OCI-LY3 (cell line): ENCODE results near the gene LRRC8D.
"Not testable (repeated sequence)": the region's sequence is repeated elsewhere in the genome, so short reads cannot be mapped to it uniquely, and the experiment has no call there.

Experiments
- H2AFZ ChIP-seq: fragments of 200-600, 300-600 bp; shearing (Covaris generic); 2 replicates; pipeline ENCODE4 v1.6.0; 2014; ENCODE audit warnings: antibody characterized with exemption, low read depth, low read length
- H3K27ac ChIP-seq: fragments of 200-600, 300-600 bp; sonication (generic); 2 replicates; pipeline ENCODE4 v1.5.1; 2014; ENCODE audit warnings: mild to moderate bottlenecking, low read length, moderate library complexity, mixed read lengths
- H3K27me3 ChIP-seq: fragments of 200-600, 300-600 bp; sonication (generic); 2 replicates; pipeline ENCODE4 v1.6.1; 2014; ENCODE audit warnings: low read depth, low read length, mixed read lengths
- H3K36me3 ChIP-seq: fragments of 200-600, 300-600 bp; sonication (generic); replicated peaks from 2 replicates; pipeline ENCODE3; 2014; ENCODE audit warnings: low read depth, low read length, mixed read lengths
- H3K4me1 ChIP-seq: fragments of 300-600, 200-600 bp; sonication (generic); 2 replicates; pipeline ENCODE4 v1.6.1; 2014; ENCODE audit warnings: low read length, mixed read lengths
- H3K4me2 ChIP-seq: fragments of 200-600, 300-600 bp; sonication (generic); 2 replicates; pipeline ENCODE4 v1.6.1; 2014; ENCODE audit warnings: low read length, mixed read lengths
- H3K4me3 ChIP-seq: fragments of 300-600, 200-600 bp; sonication (generic); 2 replicates; pipeline ENCODE4 v1.5.1; 2014; ENCODE audit warnings: antibody characterized with exemption, mild to moderate bottlenecking, low read length, moderate library complexity
- H3K79me2 ChIP-seq: fragments of 300-600, 200-600 bp; shearing (Covaris generic); 2 replicates; pipeline ENCODE4 v1.6.1; 2014; ENCODE audit warnings: mild to moderate bottlenecking, low read length, mixed read lengths
- H3K9ac ChIP-seq: fragments of 300-600, 200-600 bp; shearing (Covaris generic); 2 replicates; pipeline ENCODE4 v1.6.0; 2014; ENCODE audit warnings: mild to moderate bottlenecking, low read length, moderate library complexity
- H3K9me3 ChIP-seq: fragments of 200-600, 300-600 bp; shearing (Covaris generic); 2 replicates; pipeline ENCODE4 v1.6.1; 2014; ENCODE audit warnings: low read length, mixed read lengths; ENCODE audit not compliant: insufficient read depth
- H4K20me1 ChIP-seq: fragments of 200-600, 300-600 bp; sonication (generic); 2 replicates; pipeline ENCODE4 v1.6.1; 2016; ENCODE audit warnings: low read length, mixed read lengths; ENCODE audit not compliant: insufficient read depth
- CTCF ChIP-seq: fragments of 200-600, 300-600 bp; sonication (generic); IDR thresholded peaks from 2 replicates; pipeline ENCODE4 v1.5.1; 2014; ENCODE audit warnings: antibody characterized with exemption, low read length, low read depth
- EZH2phosphoT487 ChIP-seq: fragments of 200-600 bp; shearing (Covaris generic); IDR thresholded peaks from 2 replicates; pipeline ENCODE4 v1.6.1; 2018; ENCODE audit warnings: antibody characterized with exemption, mixed run types, low read depth

The LRRC8D gene

GRCh38 chr1:89820422-89821321, at the start of gene LRRC8D:
TSS of gene LRRC8D (plus strand) at chr1:89821032. CDS start at chr1:89933069, 112,037 bp downstream.
- Histone ChIP-seq H3K9me3 (no peaks in the 10 kb centered on the region), H3K27me3 (no peaks in the 10 kb centered on the region), H3K9ac (peak within 1 kb of the TSS; percentile 79), H3K4me2 (peak within 1 kb of the TSS; percentile 91), H3K79me2 (peaks cover 11% of the 10 kb centered on the region), H4K20me1 (no peaks in the 10 kb centered on the region), H3K36me3 (no peaks in the 10 kb centered on the region), H3K4me1 (peaks cover 28% of the 10 kb centered on the region), H2AFZ (peak within 1 kb of the TSS; percentile 79), H3K27ac (peak within 1 kb of the TSS; percentile 47), H3K4me3 (peak within 1 kb of the TSS; percentile 85)
- TF ChIP-seq EZH2phosphoT487 (no peak), CTCF (no peak)

DNA sequence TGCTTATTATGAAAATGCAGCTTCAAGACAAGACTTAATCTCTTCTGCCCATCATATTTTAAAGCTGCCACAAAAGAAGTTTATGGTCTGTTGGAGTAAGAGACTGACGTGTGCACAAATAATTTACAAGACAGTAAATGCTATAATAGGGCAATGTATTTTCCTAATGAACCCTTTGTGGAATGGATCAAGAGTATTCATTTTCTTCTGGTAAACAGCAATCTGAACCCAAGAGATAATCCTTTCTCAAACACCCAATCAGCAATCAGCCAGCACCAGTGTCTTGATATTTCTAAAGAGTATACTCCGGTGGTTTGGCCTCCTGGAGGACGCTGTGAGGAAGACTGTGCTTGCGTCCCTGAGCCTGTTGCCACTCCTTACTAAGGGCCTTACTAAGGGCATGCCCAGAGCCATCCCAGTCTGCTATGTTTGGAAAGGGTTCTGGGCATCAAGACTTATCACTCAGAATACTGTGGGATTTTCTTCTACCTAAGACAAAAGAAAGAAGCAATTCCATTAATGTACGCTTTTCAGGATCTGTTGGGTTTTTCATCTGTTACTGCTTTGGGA, 48.8 kb upstream of the LRRC8D start:
- Histone ChIP-seq H3K36me3 (no peaks in the 10 kb centered on the region), H4K20me1 (no peaks in the 10 kb centered on the region), H2AFZ (no peak overlapping the region), H3K9ac (no peak overlapping the region), H3K4me3 (no peak overlapping the region), H3K4me2 (no peak overlapping the region), H3K4me1 (no peaks in the 10 kb centered on the region), H3K9me3 (no peaks in the 10 kb centered on the region), H3K79me2 (no peaks in the 10 kb centered on the region), H3K27me3 (peaks cover 29% of the 10 kb centered on the region), H3K27ac (no peak overlapping the region)
- no peak for TF ChIP-seq EZH2phosphoT487
- no peak for TF ChIP-seq CTCF

DNA sequence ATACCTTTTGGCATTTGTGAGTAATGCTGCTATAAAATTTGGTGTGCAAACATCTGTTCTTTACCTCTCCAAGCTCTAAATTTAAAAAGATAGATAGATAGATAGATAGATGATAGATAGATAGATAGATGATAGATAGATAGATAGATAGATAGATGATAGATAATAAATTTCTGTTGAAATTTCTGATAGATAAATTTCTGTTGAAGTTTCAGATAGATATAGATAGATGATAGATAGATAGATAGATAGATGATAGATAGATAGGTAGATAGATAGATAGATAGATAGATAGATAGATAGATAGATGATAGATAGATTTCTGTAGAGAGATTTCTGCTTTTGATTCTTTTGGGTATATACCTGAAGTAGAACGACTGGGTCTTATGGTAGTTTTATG, 44.7 kb upstream of the LRRC8D start:
- H3K4me2 ChIP-seq, H2AFZ ChIP-seq, H3K36me3 ChIP-seq, H3K9me3 ChIP-seq, H3K27me3 ChIP-seq, H3K4me1 ChIP-seq, H3K79me2 ChIP-seq, H4K20me1 ChIP-seq, H3K4me3 ChIP-seq, H3K27ac ChIP-seq, H3K9ac ChIP-seq: not testable (repeated sequence)

DNA sequence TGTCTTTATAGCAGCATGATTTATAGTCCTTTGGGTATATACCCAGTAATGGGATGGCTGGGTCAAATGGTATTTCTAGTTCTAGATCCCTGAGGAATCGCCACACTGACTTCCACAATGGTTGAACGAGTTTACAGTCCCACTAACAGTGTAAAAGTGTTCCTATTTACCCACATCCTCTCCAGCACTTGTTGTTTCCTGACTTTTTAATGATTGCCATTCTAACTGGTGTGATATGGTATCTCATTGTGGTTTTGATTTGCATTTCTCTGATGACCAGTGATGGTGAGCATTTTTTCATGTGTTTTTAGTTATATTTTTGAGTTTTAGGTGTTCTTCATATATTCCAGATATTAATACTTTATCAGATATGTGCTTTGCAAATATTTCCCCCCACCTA, 43.6 kb upstream of the LRRC8D start:
- H3K4me1 ChIP-seq: peaks cover 19% of the 10 kb centered on the region
- H3K9ac ChIP-seq, H3K4me2 ChIP-seq, H3K9me3 ChIP-seq, H4K20me1 ChIP-seq, H3K4me3 ChIP-seq, H3K79me2 ChIP-seq, H3K27me3 ChIP-seq, H3K36me3 ChIP-seq, H2AFZ ChIP-seq, H3K27ac ChIP-seq: not testable (repeated sequence)
